HEK293 (cell line): ENCODE data around the gene STIP1.

Experiments
- GLIS1 ChIP-seq: fragments of 450-650 bp; formaldehyde crosslinking; IDR thresholded peaks from 2 replicates; pipeline ENCODE4 v1.5.1; 2016; ENCODE audit warnings: missing biosample characterization, missing genetic modification characterization
- GLIS2 ChIP-seq: fragments of 450-650 bp; formaldehyde crosslinking; IDR thresholded peaks from 2 replicates; pipeline ENCODE4 v1.5.1; 2016; ENCODE audit warnings: missing biosample characterization, missing genetic modification characterization
- KLF16 ChIP-seq: fragments of 450-650 bp; formaldehyde crosslinking; IDR thresholded peaks from 2 replicates; pipeline ENCODE4 v1.5.1; 2017; ENCODE audit warnings: missing biosample characterization, missing genetic modification characterization
- KLF9 ChIP-seq: fragments of 450-650 bp; formaldehyde crosslinking; IDR thresholded peaks from 2 replicates; pipeline ENCODE4 v1.5.1; 2016; ENCODE audit warnings: missing biosample characterization, missing genetic modification characterization, low read depth
- PRDM1 ChIP-seq: fragments of 450-650 bp; formaldehyde crosslinking; IDR thresholded peaks from 2 replicates; pipeline ENCODE4; 2016; ENCODE audit warnings: missing biosample characterization, missing genetic modification characterization
- PRDM10 ChIP-seq: fragments of 450-650 bp; formaldehyde crosslinking; IDR thresholded peaks from 2 replicates; pipeline ENCODE4 v1.5.1; 2016; ENCODE audit warnings: missing biosample characterization, missing genetic modification characterization
- PRDM4 ChIP-seq: fragments of 450-650 bp; formaldehyde crosslinking; IDR thresholded peaks from 2 replicates; pipeline ENCODE4 v1.5.1; 2017; ENCODE audit warnings: missing biosample characterization, missing genetic modification characterization
- SP2 ChIP-seq: fragments of 450-650 bp; formaldehyde crosslinking; IDR thresholded peaks from 2 replicates; pipeline ENCODE4 v1.5.1; 2016; ENCODE audit warnings: missing biosample characterization, missing genetic modification characterization
- TRIM28 ChIP-seq: IDR thresholded peaks from 2 replicates; pipeline ENCODE4 v1.6.1; 2011; ENCODE audit warnings: low read length, control low read depth, borderline replicate concordance
- YY1 ChIP-seq: fragments of 450-650 bp; formaldehyde crosslinking; IDR thresholded peaks from 2 replicates; pipeline ENCODE4 v1.5.1; 2018; ENCODE audit warnings: missing biosample characterization, missing genetic modification characterization
- ZBTB10 ChIP-seq: fragments of 450-650 bp; formaldehyde crosslinking; IDR thresholded peaks from 2 replicates; pipeline ENCODE4 v1.5.1; 2016; ENCODE audit warnings: missing biosample characterization, missing genetic modification characterization
- ZBTB20 ChIP-seq: fragments of 450-650 bp; formaldehyde crosslinking; IDR thresholded peaks from 2 replicates; pipeline ENCODE4 v1.5.1; 2016; ENCODE audit warnings: missing biosample characterization, missing genetic modification characterization
- ZBTB44 ChIP-seq: fragments of 450-650 bp; IDR thresholded peaks from 2 replicates; pipeline ENCODE4 v1.5.1; 2018; ENCODE audit warnings: missing biosample characterization, mild to moderate bottlenecking, missing genetic modification characterization
- ZBTB6 ChIP-seq: fragments of 450-650 bp; formaldehyde crosslinking; IDR thresholded peaks from 2 replicates; pipeline ENCODE4 v1.5.1; 2017; ENCODE audit warnings: missing biosample characterization, missing genetic modification characterization
- ZBTB8A ChIP-seq: fragments of 450-650 bp; formaldehyde crosslinking; IDR thresholded peaks from 2 replicates; pipeline ENCODE4 v1.5.1; 2016; ENCODE audit warnings: missing biosample characterization, missing genetic modification characterization
- ZFHX2 ChIP-seq: fragments of 450-650 bp; formaldehyde crosslinking; conservative IDR thresholded peaks from 2 replicates; pipeline ENCODE4 v1.5.1; 2016; ENCODE audit warnings: missing biosample characterization, missing genetic modification characterization
- ZNF394 ChIP-seq: fragments of 450-650 bp; formaldehyde crosslinking; IDR thresholded peaks from 2 replicates; pipeline ENCODE4 v1.5.1; 2016; ENCODE audit warnings: missing biosample characterization, missing genetic modification characterization, mild to moderate bottlenecking, moderate library complexity, borderline replicate concordance
- ZNF404 ChIP-seq: fragments of 450-650 bp; formaldehyde crosslinking; IDR thresholded peaks from 2 replicates; pipeline ENCODE4 v1.5.1; 2017; ENCODE audit warnings: missing biosample characterization, missing genetic modification characterization
- ZNF501 ChIP-seq: fragments of 450-650 bp; formaldehyde crosslinking; IDR thresholded peaks from 2 replicates; pipeline ENCODE4 v1.5.1; 2016; ENCODE audit warnings: missing biosample characterization, missing genetic modification characterization
- ZNF514 ChIP-seq: fragments of 450-650 bp; formaldehyde crosslinking; IDR thresholded peaks from 2 replicates; pipeline ENCODE4 v1.5.1; 2016; ENCODE audit warnings: missing biosample characterization, missing genetic modification characterization
- ZNF521 ChIP-seq: fragments of 450-650 bp; formaldehyde crosslinking; IDR thresholded peaks from 2 replicates; pipeline ENCODE4 v1.5.1; 2017; ENCODE audit warnings: missing biosample characterization, mild to moderate bottlenecking, missing genetic modification characterization
- ZNF558 ChIP-seq: fragments of 450-650 bp; formaldehyde crosslinking; IDR thresholded peaks from 2 replicates; pipeline ENCODE4 v1.5.1; 2016; ENCODE audit warnings: missing biosample characterization, missing genetic modification characterization
- ZNF624 ChIP-seq: fragments of 450-650 bp; formaldehyde crosslinking; IDR thresholded peaks from 2 replicates; pipeline ENCODE4 v1.5.1; 2017; ENCODE audit warnings: missing biosample characterization, missing genetic modification characterization
- ZNF645 ChIP-seq: fragments of 450-650 bp; formaldehyde crosslinking; IDR thresholded peaks from 2 replicates; pipeline ENCODE4; 2016; ENCODE audit warnings: missing biosample characterization, missing genetic modification characterization
- ZNF658 ChIP-seq: fragments of 450-650 bp; formaldehyde crosslinking; IDR thresholded peaks from 2 replicates; pipeline ENCODE4; 2016; ENCODE audit warnings: missing biosample characterization, missing genetic modification characterization
- ZNF670 ChIP-seq: fragments of 450-650 bp; formaldehyde crosslinking; IDR thresholded peaks from 2 replicates; pipeline ENCODE4 v1.5.1; 2016; ENCODE audit warnings: missing biosample characterization, missing genetic modification characterization, low read depth
- ZXDB ChIP-seq: fragments of 450-650 bp; formaldehyde crosslinking; IDR thresholded peaks from 2 replicates; pipeline ENCODE4 v1.5.1; 2016; ENCODE audit warnings: missing biosample characterization, missing genetic modification characterization

STIP1 gene

GRCh38 chr11:64225608-64226506 lies 39.9 kb downstream of the STIP1 start, which contains the start of the genes NUDT22 and TRPT1 (continued):
- TF ChIP-seq ZNF514 (tag by site-specific recombination) (no peak), ZNF394 (tag by site-specific recombination) (0 out of 2 replicates have a peak, but pooled peaks have one; percentile 37), ZBTB6 (tag by site-specific recombination) (no peak), KLF9 (peak; percentile 44), PRDM10 (tag by site-specific recombination) (no peak), PRDM1 (tag by site-specific recombination) (no peak), GLIS1 (peak; percentile 4; the same call in 1 of the 2 replicates), ZBTB44 (no peak), TRIM28 (no peak), YY1 (tag by site-specific recombination) (no peak), ZBTB20 (tag by site-specific recombination) (peak; percentile 49; the same call in 1 of the 2 replicates), ZNF670 (tag by site-specific recombination) (no peak), GLIS2 (tag by site-specific recombination) (peak; percentile 45; the same call in 1 of the 2 replicates), ZXDB (tag by site-specific recombination) (peak; percentile 73), ZNF645 (no peak), ZBTB10 (tag by site-specific recombination) (0 out of 2 replicates have a peak, but pooled peaks have one; percentile 19), ZNF404 (tag by site-specific recombination) (no peak), SP2 (peak; percentile 88), ZNF558 (tag by site-specific recombination) (no peak), ZNF624 (no peak), ZNF501 (0 out of 2 replicates have a peak, but pooled peaks have one; percentile 46), PRDM4 (tag by site-specific recombination) (no peak), ZNF658 (tag by site-specific recombination) (no peak), KLF16 (no peak), ZNF521 (tag by site-specific recombination) (no peak), ZFHX2 (tag by site-specific recombination) (peak; percentile 54; the same call in 1 of the 2 replicates), ZBTB8A (tag by site-specific recombination) (0 out of 2 replicates have a peak, but pooled peaks have one; percentile 50)
